Testis (tissue), 3 donors: ENCODE results near the gene MYOG. TPM values are rescaled to one million over a fixed set of nuclear protein-coding genes. Genes with fewer than 3 reads are reported as not detected.

Source experiments
- DNase-seq: peaks from one replicate; pipeline ENCODE4 v3.0.0-alpha.2; 2019
- H3K27ac ChIP-seq, 2 donors: fragments of 200-600 bp; sonication (generic); one replicate each; pipeline ENCODE4 v1.5.1; 2019
- H3K27me3 ChIP-seq: fragments of 200-600 bp; sonication (generic); one replicate; pipeline ENCODE4 v1.5.1; 2019
- H3K36me3 ChIP-seq: fragments of 200-600 bp; sonication (generic); one replicate; pipeline ENCODE4 v1.5.1; 2017; ENCODE audit warnings: low read depth; ENCODE audit errors: missing control alignments
- H3K4me1 ChIP-seq: fragments of 200-600 bp; sonication (generic); one replicate; pipeline ENCODE4 v1.5.1; 2019
- H3K4me3 ChIP-seq, 2 donors: fragments of 200-600 bp; sonication (generic); one replicate each; pipeline ENCODE4 v1.5.1; 2017 to 2019
- H3K9me3 ChIP-seq: fragments of 200-600 bp; sonication (generic); one replicate; pipeline ENCODE4 v1.5.1; 2017
- CTCF ChIP-seq, 3 experiments: fragments of 450-650 bp in 2 of 3; fragments of 200-600 bp in 1 of 3; sonication (generic) in 1 of 3; IDR thresholded peaks; one replicate each; pipeline ENCODE4 v1.5.1; 2016 to 2019; ENCODE audit warnings: antibody characterized with exemption in 3 of 3, mild to moderate bottlenecking in 2 of 3, moderate library complexity in 1 of 3
- POLR2A ChIP-seq: fragments of 450-650 bp; IDR thresholded peaks from one replicate; pipeline ENCODE4 v1.6.1; 2017; ENCODE audit warnings: antibody characterized with exemption, mild to moderate bottlenecking, moderate library complexity
- WGBS, 2 donors: methylation state at CpG; one replicate each; pipeline ENCODE4 v1.1.5; 2018; 5-methylcytosine and 5-hydroxymethylcytosine counted together
- intact Hi-C: fragments of 100-400 bp; cut with DNase I; formaldehyde crosslinking; loops from one replicate; pipeline ENCODE4 v1.15.1; 2023; ENCODE audit warnings: low total_unique reads
- polyA plus RNA-seq: library from polyadenylated mRNA; stranded (reverse); fragments of 350-450 nt; fragmentation: Illumina TruSeq; extraction: RNeasy Lipid Tissue Mini Kit (QIAGEN cat#74804); gene quantifications from one replicate; pipeline ENCODE4 v1.2.3, GENCODE V29; 2014; ENCODE audit warnings: low read depth, low replicate concordance; ENCODE audit not compliant: insufficient read depth
- total RNA-seq, 2 donors: library from RNA; depleted of rRNA; stranded (reverse); fragments of >200 nt; gene quantifications; one replicate each; pipeline ENCODE4 v1.2.3, GENCODE V29; 2016

MYOG gene
- total and polyA plus RNA-seq, 3 donors from 2014 or later: 0.25 to 1.2 (median 0.47) TPM

- no peaks in the 10 kb centered on the region for H3K36me3 ChIP-seq
- no peak for DNase-seq
- TF ChIP-seq POLR2A (no peak), CTCF (IDR thresholded peaks at IDR 0.05) (no peak)
- intact Hi-C loops: no loop called here
- no peaks in the 10 kb centered on the region for H3K27me3 ChIP-seq
- no peak overlapping the region for H3K27ac ChIP-seq
- H3K4me1 ChIP-seq: peaks cover 7% of the 10 kb centered on the region
- H3K9me3 ChIP-seq: no peaks in the 10 kb centered on the region
- H3K4me3 ChIP-seq: no peak overlapping the region
These were observed 10.8 kb upstream of the MYOG start for GRCh38 chr1:203096566-203096965.

DNA sequence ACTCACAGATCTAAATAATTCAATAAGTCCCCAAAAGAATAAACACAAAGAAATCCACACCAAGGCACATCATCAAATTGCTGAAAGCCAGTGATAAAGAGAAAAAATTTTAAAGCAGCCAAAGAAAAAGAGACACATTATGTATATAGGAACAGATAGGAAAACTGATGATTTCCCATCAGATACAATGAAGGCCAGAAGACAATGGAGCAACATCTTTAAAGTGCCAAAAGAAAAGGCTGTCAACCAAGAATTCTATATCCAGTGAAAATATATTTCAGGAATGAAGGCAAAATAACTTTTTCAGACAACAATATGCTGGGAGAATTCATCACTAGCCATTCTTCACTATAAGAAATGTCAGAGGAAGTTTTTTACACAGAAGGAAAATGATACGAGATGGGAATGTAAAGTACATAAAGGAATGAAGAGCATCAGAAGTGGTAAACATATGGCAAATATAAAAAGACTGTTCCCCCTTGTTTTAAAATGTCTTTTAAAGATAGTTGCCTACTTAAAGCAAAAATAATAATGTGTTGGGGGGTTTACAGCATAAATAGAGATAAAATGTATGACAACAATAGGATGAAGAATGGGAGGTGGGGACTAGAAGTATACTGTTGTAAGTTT, 9.4 kb upstream of the MYOG start:
- intact Hi-C loops: no loop called here
- Histone ChIP-seq H3K27ac (no peak overlapping the region), H3K27me3 (no peaks in the 10 kb centered on the region), H3K9me3 (no peaks in the 10 kb centered on the region), H3K36me3 (no peaks in the 10 kb centered on the region), H3K4me1 (peaks cover 13% of the 10 kb centered on the region), H3K4me3 (no peak overlapping the region)
- TF ChIP-seq CTCF (IDR thresholded peaks at IDR 0.05) (no peak), POLR2A (no peak)
- 90 to 98% methylated on average over 1 of the region's 1 CpG for WGBS, 2 donors
- no peak for DNase-seq

DNA sequence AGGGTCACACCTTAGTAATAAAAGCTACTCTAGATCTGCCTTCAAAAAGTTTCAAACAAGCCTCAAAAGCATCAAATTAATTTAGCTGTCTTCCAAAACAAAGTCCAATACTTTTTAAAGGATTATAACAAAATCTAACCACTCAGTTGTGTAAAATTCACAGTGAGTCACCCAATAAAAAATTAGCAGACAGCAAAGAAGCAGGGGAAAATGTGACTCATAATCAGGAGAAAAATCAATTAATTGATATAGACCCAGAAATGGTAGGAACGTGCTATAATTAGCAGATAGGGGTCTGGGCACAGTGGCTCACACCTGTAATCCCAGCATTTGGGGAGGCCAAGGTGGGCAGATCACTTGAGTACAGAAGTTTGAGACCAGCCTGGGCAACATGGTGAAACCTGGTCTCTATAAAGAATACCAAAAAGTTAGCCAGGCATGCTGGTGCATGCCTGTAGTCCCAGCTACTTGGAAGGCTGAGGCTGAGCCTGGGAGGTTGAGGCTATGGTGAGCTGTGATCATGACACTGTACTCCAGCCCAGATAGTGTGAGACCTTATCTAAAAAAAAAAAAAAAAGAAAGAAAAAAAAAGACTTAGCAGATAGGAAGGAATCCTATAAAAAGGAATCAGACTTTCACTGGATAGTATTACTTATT, 8.1 kb upstream of the MYOG start:
- Histone ChIP-seq H3K4me1 (peaks cover 11% of the 10 kb centered on the region), H3K27ac (no peak overlapping the region), H3K4me3 (no peak overlapping the region), H3K36me3 (no peaks in the 10 kb centered on the region), H3K9me3 (no peaks in the 10 kb centered on the region), H3K27me3 (no peaks in the 10 kb centered on the region)
- no peak for DNase-seq
- 78 to 96% methylated on average over 1 of the region's 1 CpG for WGBS, 2 donors
- TF ChIP-seq POLR2A: no peak
- no peak for TF ChIP-seq CTCF (IDR thresholded peaks at IDR 0.05)
- intact Hi-C loops: no loop called here

- WGBS, 2 donors: 78 to 81% methylated on average over 6 of the region's 6 CpGs
- Histone ChIP-seq H3K27me3 (no peaks in the 10 kb centered on the region), H3K9me3 (no peaks in the 10 kb centered on the region), H3K36me3 (no peaks in the 10 kb centered on the region), H3K27ac (peak overlapping the region in 1 of 2 donors; percentile 30), H3K4me1 (peaks cover 11% of the 10 kb centered on the region), H3K4me3 (no peak overlapping the region)
- no peak for TF ChIP-seq POLR2A
- TF ChIP-seq CTCF (IDR thresholded peaks at IDR 0.05): no peak
- no peak for DNase-seq
- intact Hi-C loops: no loop called here
These were observed 6.0 kb upstream of the MYOG start for GRCh38 chr1:203091761-203092330.

GRCh38 chr1:203091199-203091477, 5.3 kb upstream of the MYOG start:
- WGBS, 2 donors: 70 to 74% methylated on average over 4 of the region's 4 CpGs
- Histone ChIP-seq H3K27me3 (no peaks in the 10 kb centered on the region), H3K4me1 (peaks cover 11% of the 10 kb centered on the region), H3K27ac (peak overlapping the region in 1 of 2 donors; percentile 30), H3K4me3 (no peak overlapping the region), H3K36me3 (no peaks in the 10 kb centered on the region), H3K9me3 (no peaks in the 10 kb centered on the region)
- TF ChIP-seq CTCF (IDR thresholded peaks at IDR 0.05): no peak
- TF ChIP-seq POLR2A: no peak
- intact Hi-C loops: no loop called here
- DNase-seq: no peak
